Pancreas (tissue), 10 donors: ENCODE results near the gene TPPP3. TPM values are rescaled to one million over a fixed set of nuclear protein-coding genes. Genes with fewer than 3 reads are reported as not detected.
A peak's percentile ranks its signal among the peaks of the same experiment; 100 is the strongest.

ENCODE experiments used
- ATAC-seq, 4 donors: fragments of 200-7000 bp; cut with Tn5 transposase; one replicate each; pipeline versions ENCODE4 v1.8.0 to v1.9.1; 2020; ENCODE audit warnings: mild to moderate bottlenecking in 4 of 4, moderate library complexity in 4 of 4
- DNase-seq, 6 donors: peaks; one replicate each; pipeline ENCODE4 v3.0.0-alpha.2; 2020
- FAIRE-seq: peaks from 2 replicates; lab custom pipeline; 2012; peaks lifted over from hg19 to GRCh38; lab: Jason Lieb, UNC
- H3K27ac ChIP-seq, 4 donors: fragments of 200-600 bp; sonication (generic); 1 replicate in 3 of 4; 2 replicates in 1 of 4; pipeline versions ENCODE4 v1.5.0 to v1.8.0; 2020
- H3K27me3 ChIP-seq, 4 donors: fragments of 200-600 bp; one replicate each; pipeline ENCODE4 v1.8.0; 2021
- H3K36me3 ChIP-seq, 3 donors: fragments of 200-600 bp; sonication (generic) in 1 of 3; one replicate each; pipeline versions ENCODE4 v1.5.0 to v1.8.0; 2020 to 2021
- H3K4me1 ChIP-seq, 3 donors: fragments of 200-600 bp; one replicate each; pipeline ENCODE4 v1.8.0; 2021
- H3K4me3 ChIP-seq, 4 donors: fragments of 200-600 bp; sonication (generic) in 2 of 4; one replicate each; pipeline versions ENCODE4 v1.5.0 to v1.8.0; 2020 to 2021
- H3K9me3 ChIP-seq, 4 donors: fragments of 200-600 bp; one replicate each; pipeline ENCODE4 v1.8.0; 2021
- CTCF ChIP-seq, 4 donors: fragments of 200-600 bp; sonication (generic) in 3 of 4; IDR thresholded peaks; one replicate each; pipeline versions ENCODE4 v1.5.0 to v1.8.0; 2021; ENCODE audit warnings: antibody characterized with exemption in 4 of 4
- WGBS, 2 donors: extraction: QIAGEN DNeasy Blood & Tissue Kit; methylation state at CpG; one replicate each; pipeline ENCODE4 v1.1.7; 2013; 5-methylcytosine and 5-hydroxymethylcytosine counted together
- intact Hi-C, 3 donors: fragments of 100-400 bp; cut with DNase I; formaldehyde crosslinking; loops; one replicate each; pipeline versions ENCODE4 v1.11.1 to v1.14.2; 2022
- polyA plus RNA-seq, 2 donors: library from polyadenylated mRNA; stranded (reverse); fragments of 200-250 nt; gene quantifications; one replicate each; pipeline ENCODE4 v1.2.3, GENCODE V29; 2013
- total RNA-seq, 6 donors: library from RNA; stranded (reverse); fragmentation: NEBNext Ultra II Directional in 4 of 6; extraction: Animal tissue kit (Norgen Biotek cat#: 25700) in 4 of 6; gene quantifications; one replicate each; pipeline versions ENCODE4 v1.2.1 to v1.2.4, GENCODE V29; 2021 to 2023
- donor health status: healthy with polysubstance abuse.
- donor health status: DM: no; HTN: no; CAD: no; lungs with moderate emphysema.
- donor health status: DM: no; HTN: no; CAD: no.
- donor health status: control.
- donor health status: control.
- donor health status: Bipolar disorder and iron deficiency.
- donor health status: DM: yes; HTN: yes; CAD: no.
- donor health status: DM: no; HTN: no; CAD: no.
- donor health status: DM: no; HTN: no; CAD: no.
- donor health status: DM: yes; HTN: yes; CAD: no.

Gene TPPP3
- total and polyA plus RNA-seq, 8 donors = 4.5 to 76.2 (median 10.6) TPM

GRCh38 chr16:67396159-67397035 is 3.1 kb upstream of the TPPP3 start:
- Histone ChIP-seq H3K4me1 (peaks cover 15 to 34% (median 17%) of the 10 kb centered on the region in 3 donors), H3K27me3 (no peaks in the 10 kb centered on the region), H3K36me3 (no peaks in the 10 kb centered on the region), H3K4me3 (peak overlapping the region in 1 of 4 donors; percentile 4), H3K9me3 (no peaks in the 10 kb centered on the region), H3K27ac (peak overlapping the region; percentile 59 to 89 (median 78))
- 19 to 28% methylated on average over 29 to 31 of the region's 31 CpGs for WGBS, 2 donors
- ATAC-seq (peak; percentile 69 to 75 (median 73)), FAIRE-seq (no peak), DNase-seq (peak; percentile 87 to 97 (median 92))
- TF ChIP-seq CTCF (IDR thresholded peaks at IDR 0.05) = no peak
- intact Hi-C loops = no loop called here

- DNase-seq (peak; percentile 66 to 91 (median 84)), FAIRE-seq (no peak), ATAC-seq (peak; percentile 56 to 65 (median 60))
- no peak for TF ChIP-seq CTCF (IDR thresholded peaks at IDR 0.05)
- Histone ChIP-seq H3K4me1 (peaks cover 15 to 37% (median 17%) of the 10 kb centered on the region in 3 donors), H3K27me3 (no peaks in the 10 kb centered on the region), H3K4me3 (peak overlapping the region in 1 of 4 donors; percentile 4), H3K9me3 (no peaks in the 10 kb centered on the region), H3K36me3 (no peaks in the 10 kb centered on the region), H3K27ac (peak overlapping the region; percentile 59 to 89 (median 78))
- intact Hi-C loops = no loop called here
- 44 to 46% methylated on average over 13 of the region's 13 CpGs for WGBS, 2 donors
Observed at GRCh38 chr16:67395458-67396158, 2.3 kb upstream of the TPPP3 start.

GRCh38 chr16:67395105-67395457 is 1.8 kb upstream of the TPPP3 start:
- Histone ChIP-seq H3K9me3 (no peaks in the 10 kb centered on the region), H3K36me3 (no peaks in the 10 kb centered on the region), H3K4me3 (no peak overlapping the region), H3K27ac (peak overlapping the region; percentile 59 to 89 (median 78)), H3K4me1 (peaks cover 15 to 37% (median 17%) of the 10 kb centered on the region in 3 donors), H3K27me3 (no peaks in the 10 kb centered on the region)
- ATAC-seq (no peak), FAIRE-seq (no peak), DNase-seq (peak in 3 of 6 donors; percentile 23 to 74 (median 61))
- TF ChIP-seq CTCF (IDR thresholded peaks at IDR 0.05) = no peak
- WGBS, 2 donors = 78 to 83% methylated on average over 10 of the region's 10 CpGs
- intact Hi-C loops = no loop called here

GRCh38 chr16:67394155-67395104 is 1.1 kb upstream of the TPPP3 start:
- WGBS, 2 donors = 77 to 80% methylated on average over 70 to 88 of the region's 88 CpGs
- intact Hi-C loops = no loop called here
- H3K27me3 ChIP-seq = no peaks in the 10 kb centered on the region
- no peaks in the 10 kb centered on the region for H3K36me3 ChIP-seq
- H3K4me1 ChIP-seq = peaks cover 15 to 31% (median 17%) of the 10 kb centered on the region in 3 donors
- FAIRE-seq = no peak
- H3K9me3 ChIP-seq = no peaks in the 10 kb centered on the region
- DNase-seq = peak in 3 of 6 donors; percentile 27 to 74 (median 63)
- no peak overlapping the region for H3K4me3 ChIP-seq
- ATAC-seq = no peak
- H3K27ac ChIP-seq = peak overlapping the region in 2 of 4 donors; percentile 71 to 89
- no peak for TF ChIP-seq CTCF (IDR thresholded peaks at IDR 0.05)
